Ectodermal cell (in vitro differentiated cells): ENCODE data around the gene FOXP4.

Experiments
- H3K27ac ChIP-seq: 2 replicates; pipeline ENCODE4 v1.7.0; 2013; ENCODE audit warnings: mild to moderate bottlenecking, low read depth, low read length; ENCODE audit not compliant: insufficient read depth, poor library complexity, severe bottlenecking
- H3K27me3 ChIP-seq: 2 replicates; pipeline ENCODE4 v1.7.0; 2013; ENCODE audit warnings: mild to moderate bottlenecking, low read length; ENCODE audit not compliant: insufficient read depth, control insufficient read depth, poor library complexity, severe bottlenecking
- H3K36me3 ChIP-seq: one replicate; pipeline ENCODE4 v1.7.0; 2013; ENCODE audit warnings: low read length; ENCODE audit not compliant: control insufficient read depth, insufficient read depth
- H3K4me1 ChIP-seq: one replicate; pipeline ENCODE4 v1.7.0; 2013; ENCODE audit warnings: low read length; ENCODE audit not compliant: control insufficient read depth, insufficient read depth
- H3K4me3 ChIP-seq: 2 replicates; pipeline ENCODE4 v1.7.0; 2013; ENCODE audit warnings: low read depth, low read length, control low read depth; ENCODE audit not compliant: insufficient read depth
- H3K9me3 ChIP-seq: 2 replicates; pipeline ENCODE4 v1.7.0; 2013; ENCODE audit warnings: mild to moderate bottlenecking, low read length, moderate library complexity; ENCODE audit not compliant: control insufficient read depth
- WGBS, 2 experiments: methylation state at CpG; one replicate each; pipeline ENCODE4 v1.1.7; 2013; ENCODE audit warnings: missing lambda C conversion rate in 2 of 2; 5-methylcytosine and 5-hydroxymethylcytosine counted together

FOXP4 gene

GRCh38 chr6:41531016-41531415 lies 15.2 kb upstream of the FOXP4 start:
- H3K36me3 ChIP-seq: no peaks in the 10 kb centered on the region
- peaks cover 14% of the 10 kb centered on the region for H3K4me1 ChIP-seq
- H3K9me3 ChIP-seq: no peaks in the 10 kb centered on the region
- peaks cover 21% of the 10 kb centered on the region for H3K27me3 ChIP-seq
- H3K4me3 ChIP-seq: no peak overlapping the region
- no peak overlapping the region for H3K27ac ChIP-seq

DNA sequence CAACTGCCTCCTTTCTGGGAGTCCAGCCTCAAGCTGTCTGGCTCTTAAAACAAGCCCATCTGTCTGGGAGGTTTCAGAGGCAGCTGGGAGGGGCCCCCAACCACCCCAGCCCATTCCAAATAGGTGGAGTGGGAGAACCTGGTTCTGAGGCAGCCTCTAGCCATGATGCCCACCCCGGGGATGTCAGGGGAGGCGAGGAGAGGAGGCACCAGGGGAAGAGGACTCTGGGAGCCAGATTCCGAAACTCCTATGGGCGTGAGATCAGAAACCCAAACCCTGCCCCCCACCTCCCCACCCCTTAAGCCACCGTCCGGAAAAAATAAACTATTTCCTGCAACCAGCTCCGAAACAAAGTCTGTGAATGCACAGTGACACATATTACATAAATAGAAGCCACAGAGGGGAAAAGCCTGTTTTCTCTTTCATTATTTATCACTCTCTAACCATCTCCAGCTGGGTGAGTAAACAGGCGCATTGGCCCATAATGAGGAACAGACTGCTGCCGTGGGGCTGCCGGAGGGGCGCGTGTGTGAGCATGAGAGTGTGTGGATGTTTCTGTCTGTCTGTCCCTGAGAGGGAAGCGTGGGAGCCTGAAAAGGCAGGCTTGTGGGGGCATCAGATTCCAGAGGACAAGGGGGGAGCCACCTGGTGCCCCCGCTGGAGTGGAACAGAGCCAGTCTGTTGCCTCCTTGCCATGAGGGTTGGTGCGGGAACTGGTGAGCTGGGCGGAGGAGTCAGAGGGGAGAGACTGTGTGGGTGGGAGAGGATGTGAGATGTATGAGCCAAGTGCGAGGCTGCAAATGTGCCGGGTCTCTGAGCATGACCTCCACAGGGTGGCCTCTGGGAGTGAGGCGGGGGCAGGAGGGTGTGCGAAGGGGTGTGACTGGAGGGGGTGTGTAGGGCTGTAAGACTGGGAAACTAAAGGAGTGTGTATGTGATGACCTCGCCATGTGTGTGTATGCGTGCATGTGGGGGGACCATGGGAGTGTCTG lies 14.3 kb upstream of the FOXP4 start:
- peaks cover 26% of the 10 kb centered on the region for H3K27me3 ChIP-seq
- no peaks in the 10 kb centered on the region for H3K36me3 ChIP-seq
- H3K9me3 ChIP-seq: no peaks in the 10 kb centered on the region
- peaks cover 14% of the 10 kb centered on the region for H3K4me1 ChIP-seq
- no peak overlapping the region for H3K27ac ChIP-seq
- WGBS, 2 experiments: 75% methylated on average over 22 of the region's 22 CpGs
- H3K4me3 ChIP-seq: no peak overlapping the region

DNA sequence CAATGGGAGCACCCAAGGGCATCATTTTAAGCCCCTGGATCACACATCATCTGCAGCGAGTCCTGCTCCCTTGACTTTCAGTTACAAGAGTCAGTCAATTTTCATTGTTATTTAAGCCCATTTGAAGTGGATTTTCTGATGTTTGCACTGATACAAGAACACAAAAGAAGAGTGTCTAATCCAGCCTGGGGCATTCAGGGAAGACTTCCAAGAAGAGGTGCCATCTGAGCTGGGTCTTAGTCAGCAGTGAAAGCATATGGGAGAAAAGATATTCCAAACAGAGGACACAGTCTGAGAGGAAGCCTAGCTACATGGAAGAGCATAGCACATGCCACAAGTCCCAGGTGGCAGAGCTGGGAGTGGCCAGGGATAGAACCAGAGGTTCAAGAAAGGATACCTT lies 10.4 kb upstream of the FOXP4 start:
- H3K36me3 ChIP-seq: no peaks in the 10 kb centered on the region
- no peak overlapping the region for H3K4me3 ChIP-seq
- H3K27me3 ChIP-seq: peaks cover 18% of the 10 kb centered on the region
- no peak overlapping the region for H3K27ac ChIP-seq
- no peaks in the 10 kb centered on the region for H3K9me3 ChIP-seq
- WGBS, 2 experiments: 92 to 100% methylated on average over 1 of the region's 1 CpG
- peaks cover 6% of the 10 kb centered on the region for H3K4me1 ChIP-seq

- H3K27me3 ChIP-seq: peaks cover 12% of the 10 kb centered on the region
- H3K4me3 ChIP-seq: no peak overlapping the region
- no peak overlapping the region for H3K27ac ChIP-seq
- no peaks in the 10 kb centered on the region for H3K9me3 ChIP-seq
- 80 to 81% methylated on average over 18 of the region's 18 CpGs for WGBS, 2 experiments
- peaks cover 6% of the 10 kb centered on the region for H3K4me1 ChIP-seq
- H3K36me3 ChIP-seq: no peaks in the 10 kb centered on the region
Measured at GRCh38 chr6:41536795-41537758, 9.1 kb upstream of the FOXP4 start.

GRCh38 chr6:41538556-41539182 lies 7.5 kb upstream of the FOXP4 start:
- WGBS, 2 experiments: 89 to 94% methylated on average over 2 of the region's 2 CpGs
- H3K4me3 ChIP-seq: no peak overlapping the region
- H3K36me3 ChIP-seq: no peaks in the 10 kb centered on the region
- no peak overlapping the region for H3K27ac ChIP-seq
- H3K4me1 ChIP-seq: peaks cover 9% of the 10 kb centered on the region
- H3K27me3 ChIP-seq: peaks cover 17% of the 10 kb centered on the region
- no peaks in the 10 kb centered on the region for H3K9me3 ChIP-seq

- no peak overlapping the region for H3K4me3 ChIP-seq
- H3K27me3 ChIP-seq: peaks cover 22% of the 10 kb centered on the region
Measured at GRCh38 chr6:41539204-41539603, 7.0 kb upstream of the FOXP4 start.

GRCh38 chr6:41541364-41541763 lies 4.8 kb upstream of the FOXP4 start:
- Histone ChIP-seq H3K4me1 (peaks cover 18% of the 10 kb centered on the region), H3K36me3 (no peaks in the 10 kb centered on the region), H3K4me3 (no peak overlapping the region), H3K9me3 (no peaks in the 10 kb centered on the region), H3K27me3 (peaks cover 38% of the 10 kb centered on the region), H3K27ac (no peak overlapping the region)
- 67 to 79% methylated on average over 2 of the region's 2 CpGs for WGBS, 2 experiments

More at GRCh38 chr6:41539204-41539603, 7.0 kb upstream of the FOXP4 start:
- H3K27ac ChIP-seq: no peak overlapping the region
- H3K4me1 ChIP-seq: peaks cover 10% of the 10 kb centered on the region
- no peaks in the 10 kb centered on the region for H3K36me3 ChIP-seq
- H3K9me3 ChIP-seq: no peaks in the 10 kb centered on the region

DNA sequence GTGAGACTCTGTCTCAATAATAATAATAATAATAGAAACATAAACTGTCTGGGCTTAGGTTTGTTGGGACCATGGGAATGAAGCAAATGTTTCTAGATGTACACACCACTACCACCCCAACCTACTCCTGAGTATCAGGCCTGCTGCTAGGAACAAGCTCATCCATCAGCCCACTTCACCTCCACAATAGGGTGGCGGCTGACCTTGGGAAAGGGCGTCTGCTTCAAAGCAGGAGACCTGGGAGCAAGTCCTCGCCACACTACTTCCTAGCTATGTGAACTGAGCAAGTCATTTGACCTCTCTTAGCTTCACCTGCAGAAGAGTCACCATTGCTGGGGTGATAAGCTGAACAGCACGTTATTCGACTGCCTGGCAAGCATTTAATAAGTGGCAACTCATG lies 3.1 kb upstream of the FOXP4 start:
- Histone ChIP-seq H3K9me3 (no peaks in the 10 kb centered on the region), H3K27ac (no peak overlapping the region), H3K36me3 (no peaks in the 10 kb centered on the region), H3K27me3 (peaks cover 42% of the 10 kb centered on the region), H3K4me1 (peaks cover 11% of the 10 kb centered on the region), H3K4me3 (no peak overlapping the region)
- 90 to 92% methylated on average over 5 of the region's 5 CpGs for WGBS, 2 experiments

GRCh38 chr6:41545247-41545702 lies 906 bp upstream of the FOXP4 start:
- Histone ChIP-seq H3K9me3 (no peaks in the 10 kb centered on the region), H3K36me3 (no peaks in the 10 kb centered on the region), H3K4me1 (peaks cover 18% of the 10 kb centered on the region), H3K4me3 (peak overlapping the region; percentile 46), H3K27me3 (peaks cover 58% of the 10 kb centered on the region), H3K27ac (no peak overlapping the region)
- 2 to 4% methylated on average over 14 to 15 of the region's 15 CpGs for WGBS, 2 experiments
